ENCODE data around the gene LRRC1. TPM values are rescaled to one million over a fixed set of nuclear protein-coding genes. Genes with fewer than 3 reads are reported as not detected.

The LRRC1 gene
- total RNA-seq, 2 experiments from 2014 or later = 3.2 TPM

DNA sequence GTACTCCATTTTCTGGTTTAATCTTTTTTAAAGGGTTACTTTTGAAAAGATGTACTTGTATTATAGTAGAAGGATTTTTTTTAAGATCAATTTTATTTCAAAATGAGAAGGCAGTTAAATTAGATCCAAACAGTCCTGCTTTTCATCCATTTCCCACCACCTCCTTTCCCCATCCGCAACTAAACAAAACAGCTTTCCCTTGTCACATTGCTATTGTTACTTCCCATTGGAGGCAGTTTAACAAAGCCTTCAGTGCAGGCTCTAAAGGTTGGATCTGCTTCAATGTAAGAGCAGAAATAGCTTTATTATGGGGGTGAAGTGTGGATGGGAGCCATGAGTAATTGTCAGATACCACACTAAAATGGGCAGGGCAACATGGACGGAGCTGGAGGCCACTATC is 65.7 kb downstream of the LRRC1 start:
- no peak overlapping the region for H3K27ac Mint-ChIP-seq
- POLR2A ChIA-PET = no interaction called here

GRCh38 chr6:53861518-53861917 is 66.7 kb downstream of the LRRC1 start:
- Mint-ChIP-seq H3K27me3 (no peaks in the 10 kb centered on the region), H3K36me3 (no peaks in the 10 kb centered on the region), H3K27ac (no peak overlapping the region), H3K4me3 (no peak overlapping the region), H3K4me1 (ENCODE audit: low read depth) (peaks cover 2% of the 10 kb centered on the region), H3K9me3 (no peaks in the 10 kb centered on the region)
- DNase-seq = no peak
- ChIA-PET CTCF (interaction anchor here (0.7 to 1.5 kb wide), 2 partner anchors 56 to 67 kb away, joined by 3 read pairs; partner anchors contain the start of gene LRRC1), POLR2A (no interaction called here)
- intact Hi-C loops (cut with micrococcal nuclease) = no loop called here

More for the DNA sequence above, 65.7 kb downstream of the LRRC1 start:
- H3K4me1 Mint-ChIP-seq (ENCODE audit: low read depth) = peaks cover 6% of the 10 kb centered on the region
- intact Hi-C loops (cut with micrococcal nuclease) = no loop called here
- CTCF ChIA-PET = interaction anchor here (1.5 kb wide), 1 partner anchor 66 kb away, joined by 3 read pairs; the partner anchor contains the start of gene LRRC1
- H3K4me3 Mint-ChIP-seq = no peak overlapping the region
- no peaks in the 10 kb centered on the region for H3K9me3 Mint-ChIP-seq
- H3K27me3 Mint-ChIP-seq = no peaks in the 10 kb centered on the region
- DNase-seq = no peak
- H3K36me3 Mint-ChIP-seq = no peaks in the 10 kb centered on the region

DNA sequence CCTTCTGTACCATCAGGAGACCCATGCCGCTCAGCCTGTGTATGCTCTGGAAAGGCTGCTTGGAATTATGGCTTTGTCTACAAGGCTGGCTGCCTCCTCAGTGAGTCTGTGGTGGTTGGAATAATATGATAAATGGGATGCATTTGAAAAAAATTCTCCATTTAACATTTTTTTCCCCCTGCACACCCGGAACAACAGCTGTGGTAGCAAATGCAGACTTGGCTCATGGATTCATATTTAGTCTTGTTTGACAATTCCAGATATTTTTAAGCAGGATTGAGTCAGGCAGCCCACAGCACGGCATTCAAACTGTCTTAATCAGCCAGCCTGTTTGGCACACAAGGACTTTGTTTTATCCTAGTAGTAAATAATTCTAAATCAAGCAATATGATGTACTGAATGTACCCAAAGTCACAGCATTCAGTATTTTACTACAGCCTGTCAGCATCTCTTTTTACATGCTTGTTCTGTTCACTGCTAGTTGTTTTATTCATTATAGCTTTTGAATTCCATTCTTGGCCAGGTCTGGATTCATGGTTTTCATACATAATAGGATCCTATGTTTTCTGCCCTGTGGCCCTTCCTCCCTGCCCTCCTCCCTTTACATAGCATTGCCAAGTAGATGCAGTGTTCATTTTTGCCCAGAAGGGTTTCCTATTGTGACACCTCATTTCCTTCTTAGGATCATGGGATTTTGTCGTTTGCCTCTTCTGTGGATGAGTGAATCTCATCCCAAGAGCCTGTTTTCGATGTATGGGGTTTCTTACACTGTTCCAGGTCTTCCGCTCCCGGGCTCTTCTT is 68.1 kb downstream of the LRRC1 start:
- Mint-ChIP-seq H3K36me3 (no peaks in the 10 kb centered on the region), H3K4me3 (no peak overlapping the region), H3K4me1 (ENCODE audit: low read depth) (peaks cover 2% of the 10 kb centered on the region), H3K27me3 (no peaks in the 10 kb centered on the region), H3K27ac (no peak overlapping the region), H3K9me3 (no peaks in the 10 kb centered on the region)
- ChIA-PET POLR2A (no interaction called here), CTCF (no interaction called here)
- DNase-seq = no peak
- intact Hi-C loops (cut with micrococcal nuclease) = no loop called here

DNA sequence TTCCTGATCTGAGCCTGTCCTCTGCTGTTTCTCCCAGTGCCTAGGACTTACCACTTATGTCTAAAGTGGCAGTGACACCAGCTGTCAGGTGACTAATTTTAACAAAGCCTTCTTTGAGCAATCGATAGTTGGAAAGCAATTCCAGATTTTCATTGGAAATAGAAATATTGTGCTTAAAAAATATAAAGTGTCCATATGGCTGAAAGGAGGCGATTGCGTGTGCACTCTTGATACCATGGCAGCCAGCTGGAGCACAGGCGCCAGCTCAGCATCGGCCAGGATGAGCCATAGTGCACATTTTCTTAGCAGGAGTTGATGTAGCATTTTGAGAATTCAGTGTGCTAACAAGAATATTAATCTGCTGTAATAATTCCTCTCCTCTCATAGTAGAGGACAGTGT is 70.0 kb downstream of the LRRC1 start:
- Mint-ChIP-seq H3K4me1 (ENCODE audit: low read depth) (peaks cover 2% of the 10 kb centered on the region), H3K9me3 (no peaks in the 10 kb centered on the region), H3K36me3 (no peaks in the 10 kb centered on the region), H3K4me3 (no peak overlapping the region), H3K27ac (no peak overlapping the region), H3K27me3 (no peaks in the 10 kb centered on the region)
- CTCF ChIA-PET = no interaction called here
- DNase-seq = no peak
- POLR2A ChIA-PET = no interaction called here
- intact Hi-C loops (cut with micrococcal nuclease) = no loop called here

- ChIA-PET POLR2A (no interaction called here), CTCF (no interaction called here)
- Mint-ChIP-seq H3K27me3 (no peaks in the 10 kb centered on the region), H3K4me1 (ENCODE audit: low read depth) (peaks cover 2% of the 10 kb centered on the region), H3K36me3 (no peaks in the 10 kb centered on the region), H3K9me3 (no peaks in the 10 kb centered on the region), H3K27ac (no peak overlapping the region), H3K4me3 (no peak overlapping the region)
- intact Hi-C loops (cut with micrococcal nuclease) = no loop called here
- DNase-seq = no peak
Measured at GRCh38 chr6:53866226-53866625, 71.4 kb downstream of the LRRC1 start.

DNA sequence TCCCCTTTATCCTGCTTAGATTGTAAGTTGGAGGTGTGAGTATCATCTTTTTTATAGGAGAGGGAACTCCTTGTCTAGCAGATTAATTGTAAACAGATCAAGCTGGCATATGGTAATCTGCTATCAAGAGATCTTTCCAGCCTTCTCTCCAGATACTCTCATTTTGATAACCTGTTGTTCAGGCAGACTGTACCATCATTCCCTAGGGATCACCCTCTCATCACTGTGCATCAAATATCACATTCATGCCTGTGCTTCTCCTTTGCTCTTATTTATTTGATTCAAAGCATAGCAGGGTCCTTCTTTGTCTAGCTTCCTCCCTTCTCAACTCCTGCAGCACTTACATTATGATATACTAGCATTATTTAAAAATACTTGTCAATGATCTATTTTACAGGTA is 73.8 kb downstream of the LRRC1 start:
- intact Hi-C loops (cut with micrococcal nuclease) = no loop called here

DNA sequence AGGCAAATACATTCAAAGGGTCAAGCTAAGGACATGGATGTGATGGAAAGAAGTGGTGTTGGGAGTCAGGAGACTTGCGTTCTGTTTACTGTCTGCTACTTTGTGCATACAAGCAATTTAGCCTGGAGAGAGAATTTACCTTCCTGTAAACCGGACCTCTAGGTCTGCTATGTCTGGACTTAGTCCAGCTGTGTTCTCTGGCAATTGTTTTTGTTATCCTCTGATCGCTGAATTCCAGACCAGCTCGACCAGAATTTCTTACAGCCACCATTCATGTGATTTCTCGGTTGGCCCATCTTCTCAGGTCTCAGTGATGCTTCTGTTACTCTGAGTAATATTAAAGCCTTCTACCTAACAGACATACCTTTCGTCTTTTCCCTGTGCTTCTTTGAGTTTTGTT is 75.2 kb downstream of the LRRC1 start:
- CTCF ChIA-PET = no interaction called here
- DNase-seq = no peak
- POLR2A ChIA-PET = no interaction called here
- intact Hi-C loops (cut with micrococcal nuclease) = no loop called here
- Mint-ChIP-seq H3K4me1 (ENCODE audit: low read depth) (no peaks in the 10 kb centered on the region), H3K4me3 (no peak overlapping the region), H3K27ac (no peak overlapping the region), H3K27me3 (no peaks in the 10 kb centered on the region), H3K36me3 (peaks cover 2% of the 10 kb centered on the region), H3K9me3 (peaks cover 2% of the 10 kb centered on the region)

More for the DNA sequence above, 73.8 kb downstream of the LRRC1 start:
- Mint-ChIP-seq H3K36me3 (peaks cover 2% of the 10 kb centered on the region), H3K4me1 (ENCODE audit: low read depth) (no peaks in the 10 kb centered on the region), H3K27me3 (no peaks in the 10 kb centered on the region), H3K27ac (no peak overlapping the region), H3K4me3 (no peak overlapping the region), H3K9me3 (peaks cover 2% of the 10 kb centered on the region)
- POLR2A ChIA-PET = no interaction called here
- no peak for DNase-seq
- CTCF ChIA-PET = no interaction called here

GRCh38 chr6:53873922-53874321 is 79.1 kb downstream of the LRRC1 start:
- Mint-ChIP-seq H3K27me3 (no peaks in the 10 kb centered on the region), H3K4me1 (ENCODE audit: low read depth) (no peaks in the 10 kb centered on the region)
- CTCF ChIA-PET = no interaction called here

DNA sequence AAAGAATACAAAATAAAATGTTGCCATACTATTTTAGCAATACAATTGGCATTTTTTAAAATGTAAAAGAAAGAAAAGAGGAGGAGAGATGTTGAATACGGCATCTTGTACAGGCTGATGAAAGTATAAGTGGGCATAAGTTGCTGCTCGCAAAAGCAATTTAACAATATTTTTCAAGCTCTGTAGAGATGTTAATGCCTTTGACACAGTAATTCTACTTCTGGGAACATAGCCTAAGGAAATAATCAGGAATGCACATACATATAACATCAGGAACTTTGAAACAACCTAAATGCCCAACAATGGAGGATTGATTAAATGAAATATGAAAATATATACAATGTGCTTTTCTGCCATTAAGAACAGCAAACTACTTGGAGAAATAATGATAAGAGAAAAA is 80.2 kb downstream of the LRRC1 start:
- Mint-ChIP-seq H3K9me3 (peaks cover 2% of the 10 kb centered on the region), H3K4me1 (ENCODE audit: low read depth) (no peaks in the 10 kb centered on the region), H3K27ac (no peak overlapping the region), H3K4me3 (no peak overlapping the region), H3K36me3 (peaks cover 6% of the 10 kb centered on the region), H3K27me3 (no peaks in the 10 kb centered on the region)
- no peak for DNase-seq
- intact Hi-C loops (cut with micrococcal nuclease) = no loop called here
- POLR2A ChIA-PET = no interaction called here
- CTCF ChIA-PET = no interaction called here

More at GRCh38 chr6:53873922-53874321, 79.1 kb downstream of the LRRC1 start:
- H3K36me3 Mint-ChIP-seq = peaks cover 6% of the 10 kb centered on the region
- H3K4me3 Mint-ChIP-seq = no peak overlapping the region
- DNase-seq = no peak
- intact Hi-C loops (cut with micrococcal nuclease) = no loop called here
- POLR2A ChIA-PET = no interaction called here
- peaks cover 2% of the 10 kb centered on the region for H3K9me3 Mint-ChIP-seq
- no peak overlapping the region for H3K27ac Mint-ChIP-seq

- CTCF ChIA-PET = no interaction called here
- H3K4me1 Mint-ChIP-seq (ENCODE audit: low read depth) = no peaks in the 10 kb centered on the region
- no peaks in the 10 kb centered on the region for H3K27me3 Mint-ChIP-seq
- no peaks in the 10 kb centered on the region for H3K9me3 Mint-ChIP-seq
- POLR2A ChIA-PET = no interaction called here
- no peak overlapping the region for H3K4me3 Mint-ChIP-seq
- H3K36me3 Mint-ChIP-seq = peaks cover 6% of the 10 kb centered on the region
- H3K27ac Mint-ChIP-seq = no peak overlapping the region
- DNase-seq = no peak
- intact Hi-C loops (cut with micrococcal nuclease) = no loop called here
Measured at GRCh38 chr6:53877151-53877550, 82.3 kb downstream of the LRRC1 start.

DNA sequence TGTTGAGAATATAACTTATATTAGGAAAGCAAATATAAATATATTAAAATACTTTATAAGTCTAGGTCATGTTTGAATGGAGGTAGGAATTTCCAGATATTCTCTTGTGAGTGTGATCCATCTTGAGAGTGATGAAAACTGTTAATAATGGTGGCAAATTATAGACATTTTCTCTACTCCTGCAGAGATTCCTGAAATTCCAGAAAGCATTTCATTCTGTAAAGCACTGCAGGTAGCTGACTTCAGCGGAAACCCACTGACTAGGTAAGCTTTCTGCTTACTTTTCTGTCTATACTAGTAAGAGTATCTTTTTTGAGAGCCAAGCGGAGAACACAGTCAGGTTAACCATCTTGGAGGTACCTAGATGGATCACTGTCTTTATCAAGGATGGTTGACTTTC is 84.0 kb downstream of the LRRC1 start:
- no peak for DNase-seq
- Mint-ChIP-seq H3K4me1 (ENCODE audit: low read depth) (no peaks in the 10 kb centered on the region), H3K27ac (no peak overlapping the region), H3K27me3 (no peaks in the 10 kb centered on the region), H3K9me3 (no peaks in the 10 kb centered on the region), H3K4me3 (no peak overlapping the region), H3K36me3 (peaks cover 4% of the 10 kb centered on the region)
- intact Hi-C loops (cut with micrococcal nuclease) = no loop called here
- ChIA-PET CTCF (no interaction called here), POLR2A (no interaction called here)

DNA sequence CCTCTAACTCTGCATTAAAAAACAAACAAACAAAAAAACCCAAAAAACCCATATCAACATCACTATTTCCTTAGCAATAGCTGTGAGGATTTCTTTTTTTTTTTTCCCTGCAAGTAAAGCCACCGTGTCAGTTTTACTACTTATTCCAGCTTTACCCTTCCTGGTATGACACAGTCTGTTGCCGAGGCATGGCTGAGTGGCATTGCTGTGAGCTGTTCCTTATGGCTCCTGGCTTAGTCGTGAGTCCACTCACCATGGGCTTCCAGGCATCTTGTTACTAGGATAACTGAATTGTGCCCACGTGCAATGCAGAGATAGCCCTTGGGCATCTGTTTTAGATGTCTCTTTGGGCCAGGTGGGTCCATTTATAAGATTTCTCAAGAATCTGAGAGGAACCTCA is 84.8 kb downstream of the LRRC1 start:
- H3K27ac Mint-ChIP-seq = no peak overlapping the region
- CTCF ChIA-PET = no interaction called here

GRCh38 chr6:53887316-53887715 is 92.5 kb downstream of the LRRC1 start:
- Mint-ChIP-seq H3K4me1 (ENCODE audit: low read depth) (peaks cover 2% of the 10 kb centered on the region), H3K36me3 (no peaks in the 10 kb centered on the region), H3K27ac (no peak overlapping the region), H3K27me3 (no peaks in the 10 kb centered on the region), H3K9me3 (no peaks in the 10 kb centered on the region), H3K4me3 (no peak overlapping the region)
- POLR2A ChIA-PET = no interaction called here
- intact Hi-C loops (cut with micrococcal nuclease) = no loop called here
- no peak for DNase-seq
- CTCF ChIA-PET = no interaction called here

More for the DNA sequence above, 84.8 kb downstream of the LRRC1 start:
- intact Hi-C loops (cut with micrococcal nuclease) = no loop called here
- no peak overlapping the region for H3K4me3 Mint-ChIP-seq
- no peaks in the 10 kb centered on the region for H3K9me3 Mint-ChIP-seq
- H3K36me3 Mint-ChIP-seq = peaks cover 4% of the 10 kb centered on the region
- no peaks in the 10 kb centered on the region for H3K27me3 Mint-ChIP-seq
- POLR2A ChIA-PET = interaction anchor here (0.6 kb wide), 1 partner anchor 387 kb away, joined by 3 read pairs; no protein-coding TSS in a partner anchor
- no peak for DNase-seq
- H3K4me1 Mint-ChIP-seq (ENCODE audit: low read depth) = no peaks in the 10 kb centered on the region
